ENCODE data around the gene CHMP4A.

Gene CHMP4A

DNA sequence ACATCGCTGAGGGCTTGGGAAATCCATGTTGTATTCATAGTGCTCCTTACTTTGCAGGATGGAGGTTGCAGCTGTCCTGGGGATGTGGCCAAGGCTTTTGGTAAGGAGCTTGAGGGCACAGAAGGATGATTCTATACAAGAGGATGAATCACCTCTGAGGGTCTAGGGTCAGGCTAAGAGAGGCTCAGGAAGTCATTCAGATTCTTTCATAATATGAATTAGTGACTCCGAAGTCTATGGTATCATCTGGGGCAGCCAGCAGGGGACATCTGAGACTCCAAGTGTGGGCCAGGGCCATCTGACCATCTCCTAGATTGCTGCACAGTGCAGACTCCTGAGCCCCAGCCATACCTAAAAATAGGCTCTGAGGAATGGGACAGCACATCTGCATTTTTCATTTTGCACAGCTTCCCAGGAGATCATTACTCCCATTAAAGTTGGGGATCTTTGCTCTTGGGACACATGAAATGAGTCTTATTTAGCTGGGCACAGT lies 24.2 kb upstream of the CHMP4A start:
- H3K4me3 ChIP-seq (ENCODE audit: low read depth, low read length) = no peak overlapping the region
- DNase-seq (ENCODE audit: low read depth) = no peak
- TF ChIP-seq, protein P1, sequence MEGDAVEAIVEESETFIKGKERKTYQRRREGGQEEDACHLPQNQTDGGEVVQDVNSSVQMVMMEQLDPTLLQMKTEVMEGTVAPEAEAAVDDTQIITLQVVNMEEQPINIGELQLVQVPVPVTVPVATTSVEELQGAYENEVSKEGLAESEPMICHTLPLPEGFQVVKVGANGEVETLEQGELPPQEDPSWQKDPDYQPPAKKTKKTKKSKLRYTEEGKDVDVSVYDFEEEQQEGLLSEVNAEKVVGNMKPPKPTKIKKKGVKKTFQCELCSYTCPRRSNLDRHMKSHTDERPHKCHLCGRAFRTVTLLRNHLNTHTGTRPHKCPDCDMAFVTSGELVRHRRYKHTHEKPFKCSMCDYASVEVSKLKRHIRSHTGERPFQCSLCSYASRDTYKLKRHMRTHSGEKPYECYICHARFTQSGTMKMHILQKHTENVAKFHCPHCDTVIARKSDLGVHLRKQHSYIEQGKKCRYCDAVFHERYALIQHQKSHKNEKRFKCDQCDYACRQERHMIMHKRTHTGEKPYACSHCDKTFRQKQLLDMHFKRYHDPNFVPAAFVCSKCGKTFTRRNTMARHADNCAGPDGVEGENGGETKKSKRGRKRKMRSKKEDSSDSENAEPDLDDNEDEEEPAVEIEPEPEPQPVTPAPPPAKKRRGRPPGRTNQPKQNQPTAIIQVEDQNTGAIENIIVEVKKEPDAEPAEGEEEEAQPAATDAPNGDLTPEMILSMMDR (IDR thresholded peaks at IDR 0.05; ENCODE audit: control insufficient read depth, extremely low read depth, insufficient read depth) = no peak

GRCh38 chr14:24236689-24237462 lies 23.6 kb upstream of the CHMP4A start:
- TF ChIP-seq, protein P1 (IDR thresholded peaks at IDR 0.05; ENCODE audit: control insufficient read depth, extremely low read depth, insufficient read depth) = no peak
- DNase-seq (ENCODE audit: low read depth) = no peak
- no peak overlapping the region for H3K4me3 ChIP-seq (ENCODE audit: low read depth, low read length)

DNA sequence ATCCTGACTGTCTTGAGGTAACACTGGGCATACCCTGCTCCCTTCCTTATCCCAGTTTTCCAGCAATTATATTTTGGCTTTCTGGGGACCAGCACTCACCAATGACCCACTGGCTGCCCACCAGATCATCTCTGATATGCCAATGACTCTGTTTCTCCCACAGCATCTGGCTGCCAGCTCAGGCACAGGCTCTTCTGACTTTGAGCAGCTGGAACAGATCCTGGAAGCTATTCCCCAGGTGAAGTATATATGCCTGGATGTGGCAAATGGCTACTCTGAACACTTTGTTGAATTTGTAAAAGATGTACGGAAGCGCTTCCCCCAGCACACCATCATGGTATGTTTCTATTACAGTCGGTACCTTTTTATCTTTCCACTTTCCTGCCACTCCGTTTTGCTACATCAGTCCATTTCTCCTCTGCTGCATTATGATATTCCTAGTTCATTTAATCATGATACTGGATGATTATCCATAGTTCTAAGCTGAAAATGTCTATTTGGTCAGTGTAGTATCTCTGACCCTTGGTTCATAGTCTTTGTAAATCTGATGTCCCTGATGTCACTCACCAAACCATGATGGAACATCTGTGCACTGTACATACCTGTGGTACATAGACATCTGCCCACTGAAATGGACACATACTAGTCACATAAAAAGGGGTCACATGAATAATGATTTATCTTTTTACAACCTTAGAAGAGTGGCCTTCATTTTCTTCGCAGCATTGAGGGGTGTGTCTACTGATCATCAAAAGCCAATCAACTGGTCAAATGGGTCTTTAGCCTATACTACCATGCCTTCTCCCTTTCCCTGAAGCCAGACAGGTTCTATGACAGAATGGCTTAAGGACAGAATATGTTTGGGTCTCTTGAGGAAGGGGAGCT lies 22.8 kb upstream of the CHMP4A start:
- TF ChIP-seq, protein P1 (IDR thresholded peaks at IDR 0.05; ENCODE audit: control insufficient read depth, extremely low read depth, insufficient read depth) = no peak
- no peak for DNase-seq (ENCODE audit: low read depth)
- H3K4me3 ChIP-seq (ENCODE audit: low read depth, low read length) = no peak overlapping the region

DNA sequence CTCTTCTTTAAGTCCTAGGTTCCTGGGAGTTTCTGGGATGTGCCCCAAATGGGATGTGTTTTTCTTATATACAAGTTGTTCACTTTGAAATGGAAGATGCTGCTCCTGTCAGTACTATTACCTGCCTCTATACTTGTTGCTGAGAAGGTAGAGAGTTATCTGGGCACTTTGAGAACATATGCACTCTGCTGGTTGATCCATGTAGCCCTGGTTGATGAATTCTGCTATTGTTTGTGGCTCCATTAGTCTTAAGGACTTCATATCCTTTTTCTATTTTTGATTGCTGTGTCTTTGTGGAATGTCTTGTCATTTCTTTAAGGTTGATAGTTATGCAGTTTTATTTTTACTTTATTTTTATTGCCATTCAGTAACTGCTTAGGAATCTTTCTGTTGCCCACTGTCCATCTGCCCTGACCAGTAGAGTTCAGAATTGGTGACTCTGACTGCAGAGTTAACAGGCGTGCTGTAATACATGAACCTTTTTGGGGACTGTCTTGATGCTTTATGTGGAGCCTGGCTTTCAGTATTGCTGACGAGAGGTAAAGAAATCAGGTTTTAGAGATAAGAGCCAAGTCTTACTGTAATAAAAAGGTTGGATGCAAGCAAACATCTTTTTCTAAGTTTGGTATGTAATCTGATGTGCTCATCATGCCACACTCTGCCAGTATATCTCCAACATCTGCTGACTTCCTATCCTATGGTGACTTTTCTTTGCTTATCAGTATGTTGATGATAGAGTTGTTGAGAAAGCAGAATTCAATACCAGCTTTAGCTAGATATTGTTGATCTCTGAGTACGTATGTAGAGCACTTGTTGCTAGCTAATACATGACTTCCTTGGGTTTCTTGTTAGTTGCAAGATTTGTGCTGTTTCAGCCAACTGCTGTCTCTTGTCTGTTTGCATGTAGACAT lies 21.1 kb upstream of the CHMP4A start:
- H3K4me3 ChIP-seq (ENCODE audit: low read depth, low read length) = no peak overlapping the region

DNA sequence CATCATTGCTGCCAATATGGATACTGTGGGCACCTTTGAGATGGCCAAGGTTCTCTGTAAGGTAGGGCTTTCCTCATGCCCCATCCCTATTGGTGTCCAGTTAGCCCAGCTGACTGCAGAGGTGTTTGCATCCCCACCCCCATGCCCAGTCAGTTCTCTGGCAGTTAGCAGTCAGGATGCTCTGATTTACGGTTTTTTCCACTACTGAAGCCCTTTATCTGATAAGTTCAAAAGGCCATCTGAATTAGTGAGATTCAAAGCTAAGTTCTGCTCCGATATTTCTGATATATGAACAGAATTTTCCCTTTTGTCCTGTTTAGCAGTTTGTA lies 20.2 kb upstream of the CHMP4A start:
- DNase-seq (ENCODE audit: low read depth) = no peak
- peak overlapping the region; percentile 80 for H3K4me3 ChIP-seq (ENCODE audit: low read depth, low read length)
- TF ChIP-seq, protein P1 (IDR thresholded peaks at IDR 0.05; ENCODE audit: control insufficient read depth, extremely low read depth, insufficient read depth) = no peak

More for the DNA sequence above, 21.1 kb upstream of the CHMP4A start:
- no peak for DNase-seq (ENCODE audit: low read depth)
- TF ChIP-seq, protein P1 (IDR thresholded peaks at IDR 0.05; ENCODE audit: control insufficient read depth, extremely low read depth, insufficient read depth) = no peak

Data from LNCaP clone FGC (cell line).